BJ (cell line): ENCODE measurements around the gene NBPF4. TPM values are rescaled to one million over a fixed set of nuclear protein-coding genes. Genes with fewer than 3 reads are reported as not detected.

Experiments
- polyA plus RNA-seq: library from polyadenylated mRNA; depleted of rRNA; stranded (reverse); fragments of >200 nt; gene quantifications from 2 replicates; pipeline ENCODE4 v1.2.3, GENCODE V29; 2011; rRNA removed

NBPF4 gene
- polyA plus RNA-seq, 1 experiment: not detected

Other genes with a start within 250 kb of the NBPF4 start
- 20.2 and 39.1 TPM in 2 replicates for gene SLC25A24, start 43.7 kb downstream of the NBPF4 start, polyA plus RNA-seq
- gene NBPF6, start 206.3 kb upstream of the NBPF4 start, polyA plus RNA-seq: not detected in 2 replicates